Stimulated activated CD8-positive, alpha-beta memory T cell treated with anti-CD3 and anti-CD28 coated beads, Interleukin-15, amount 100 ng/mL, for 24 hours (primary cell): ENCODE measurements around the gene AACS.

Experiments
- DNase-seq: peaks from one replicate; pipeline ENCODE4 v3.0.0-alpha.2; 2020; ENCODE audit warnings: low read depth

AACS gene

DNA sequence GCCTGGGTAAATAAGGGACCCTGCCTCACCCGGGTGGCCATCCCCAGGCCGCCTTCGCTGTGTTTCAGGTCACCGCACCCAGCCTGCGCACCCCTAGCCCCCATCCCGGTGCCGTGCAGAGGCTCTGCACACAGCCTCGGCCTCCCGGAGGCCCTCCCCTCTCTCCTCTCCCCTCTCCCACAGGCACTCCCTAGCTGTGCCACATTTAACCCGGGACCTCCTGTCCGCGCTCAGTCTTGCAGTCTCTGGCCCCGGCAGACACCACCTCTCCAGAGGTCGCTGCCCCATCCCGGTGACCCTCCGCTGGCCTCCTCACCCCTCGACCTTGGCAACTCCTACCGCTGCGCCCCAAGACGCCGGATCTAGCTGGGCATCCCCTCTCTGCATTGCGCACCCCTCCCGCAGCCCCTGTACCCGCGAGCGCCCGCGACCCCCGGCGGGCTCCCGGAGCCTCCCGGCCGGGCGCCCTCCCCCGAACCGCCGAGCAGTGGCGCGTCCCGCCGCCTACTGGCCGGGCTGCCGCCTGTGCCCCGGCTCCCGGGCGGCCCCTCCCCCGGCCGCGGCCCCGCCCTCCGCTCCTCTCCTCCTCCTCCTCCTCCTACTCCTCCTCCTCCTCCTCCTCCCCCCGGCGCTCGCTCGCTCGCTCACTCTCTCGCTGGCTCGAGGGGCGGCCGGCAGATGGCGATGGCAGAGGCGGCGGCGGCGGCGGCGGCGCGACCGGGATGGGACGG lies 120.7 kb downstream of the AACS start, which contains the start of gene TMEM132B:
Gene TMEM132B, plus strand, starts transcription at position 647 of the 731 bp plus-strand sequence.
- DNase-seq, result no peak

DNA sequence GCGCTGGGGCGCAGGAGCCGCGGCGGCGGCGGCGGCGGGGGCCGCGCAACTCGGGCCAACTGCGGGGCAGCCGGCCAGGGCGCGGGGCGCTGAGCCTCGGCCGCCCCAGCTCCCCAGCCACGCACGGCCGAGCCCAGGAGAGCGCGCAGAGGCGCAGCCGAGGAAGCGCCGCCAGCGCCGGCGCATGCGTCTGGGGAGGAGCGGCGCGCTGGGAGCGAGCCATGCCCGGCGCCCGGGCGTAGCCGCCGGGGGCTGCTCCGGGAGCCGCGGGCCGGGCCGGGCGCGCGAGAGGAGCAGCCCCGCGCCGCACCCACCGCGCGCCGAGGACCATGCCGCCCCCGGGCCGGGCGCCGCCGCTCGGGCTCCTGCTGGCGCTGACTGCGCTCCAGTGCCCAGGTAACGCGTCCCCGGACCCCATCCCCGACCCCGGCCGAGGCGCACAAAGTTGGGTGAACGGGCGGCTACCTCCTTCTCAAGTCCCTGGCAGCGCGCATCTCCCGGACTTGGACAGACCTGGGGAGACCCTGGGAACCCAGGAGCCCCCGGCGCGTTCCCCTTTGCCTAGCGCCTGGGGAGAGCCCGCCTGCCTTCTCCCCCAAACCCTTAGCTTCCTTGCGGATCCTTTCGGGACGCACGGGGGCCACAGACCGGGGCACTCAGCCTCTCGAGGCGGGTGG lies 121.4 kb downstream of the AACS start:
- no peak for DNase-seq

- DNase-seq, result no peak
Measured at GRCh38 chr12:125187148-125187745, 122.0 kb downstream of the AACS start.

DNA sequence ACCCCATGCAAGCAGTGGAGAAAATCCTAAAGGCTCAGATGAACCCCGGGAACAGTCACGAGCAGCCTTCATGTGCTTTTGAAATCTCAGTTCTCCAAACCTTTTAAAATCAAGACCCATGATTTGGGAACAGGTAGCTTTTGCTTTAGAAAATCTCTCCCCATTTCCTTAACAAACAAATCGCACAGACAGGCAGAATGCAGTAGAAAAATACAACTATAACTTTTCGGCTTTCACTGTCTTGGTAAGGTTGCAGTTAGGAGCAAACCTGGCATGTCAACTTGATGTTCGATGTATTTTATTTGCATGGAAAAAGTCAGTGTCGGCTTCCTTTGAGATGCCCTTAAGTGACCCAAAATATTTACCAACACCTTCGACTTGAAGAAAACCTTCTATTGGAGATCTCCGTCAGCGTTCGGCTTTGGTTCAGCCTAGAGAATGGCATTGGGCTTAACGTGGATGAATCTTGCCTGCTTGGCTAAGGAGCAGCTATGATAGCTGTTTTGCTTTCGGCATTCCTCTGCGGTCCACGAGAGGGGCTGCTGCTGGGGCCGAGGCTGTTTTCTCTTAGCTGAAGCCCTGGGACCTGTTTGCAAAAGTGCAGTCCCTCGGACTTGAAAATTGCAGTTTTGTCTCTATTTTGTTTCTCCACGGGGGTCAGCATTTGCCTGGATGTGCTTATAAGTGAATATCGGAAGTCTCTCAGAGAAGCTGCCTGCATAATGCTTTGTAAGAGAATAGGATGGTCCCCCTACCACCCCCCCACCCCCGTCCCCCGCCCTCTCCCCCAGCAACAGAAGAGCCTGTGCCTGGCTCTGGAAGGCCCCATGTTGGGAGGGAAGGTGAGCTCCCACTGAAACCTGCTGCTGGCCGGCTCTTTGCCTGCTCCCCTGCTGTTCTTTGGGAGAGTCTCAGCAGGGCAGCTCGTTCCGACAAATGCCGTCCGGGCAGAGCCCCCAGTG lies 122.8 kb downstream of the AACS start:
- DNase-seq, result no peak

- no peak for DNase-seq
Measured at GRCh38 chr12:125189015-125189414, 123.8 kb downstream of the AACS start.

- no peak for DNase-seq
Measured at GRCh38 chr12:125189502-125189901, 124.3 kb downstream of the AACS start.

DNA sequence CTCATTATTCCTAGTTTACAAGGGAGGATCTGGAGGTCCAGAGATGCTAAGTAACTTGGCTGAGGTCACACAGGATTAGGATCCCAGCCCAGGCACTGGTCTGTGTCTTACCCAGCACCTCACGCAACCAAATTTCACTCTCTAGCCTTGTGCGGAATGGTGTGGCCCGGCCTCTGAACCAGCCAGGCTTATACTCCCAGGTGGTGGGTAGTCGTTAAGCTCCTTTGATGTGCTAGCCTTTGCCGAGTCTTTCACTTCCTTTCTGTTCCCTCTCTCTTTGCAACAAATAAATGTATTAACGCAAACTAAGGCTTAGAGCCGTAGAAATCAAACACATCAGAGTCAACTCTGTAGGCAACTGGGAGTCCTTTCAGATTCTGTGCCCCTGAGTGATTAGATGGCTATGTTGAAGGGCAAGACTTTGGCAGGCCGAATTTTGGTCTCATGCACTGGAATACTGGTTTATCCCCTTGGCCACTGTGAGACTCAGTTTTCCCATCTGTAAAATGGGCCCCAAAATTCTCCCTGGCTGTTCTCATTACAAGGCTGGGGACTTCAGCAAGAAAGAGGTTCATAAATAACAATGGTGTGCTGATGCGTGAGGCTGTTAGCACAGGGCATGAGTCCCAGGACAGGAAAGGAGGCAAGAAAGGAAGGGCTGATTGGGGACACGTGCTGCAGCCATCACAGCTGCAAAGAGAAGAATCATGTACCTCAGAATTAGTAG lies 126.3 kb downstream of the AACS start:
- DNase-seq, result no peak

- no peak for DNase-seq
Measured at GRCh38 chr12:125192690-125193221, 127.5 kb downstream of the AACS start.
